Smooth muscle cell (in vitro differentiated cells): Measurements from ENCODE around the gene FIGLA. TPM values are rescaled to one million over a fixed set of nuclear protein-coding genes. Genes with fewer than 3 reads are reported as not detected.

Experiments used
- DNase-seq: peaks from one replicate; lab custom pipeline; 2025; ENCODE audit not compliant: unreplicated experiment; lab: John Stamatoyannopoulos, UW
- H2AFZ ChIP-seq: fragments of 200-600 bp; sonication (generic); 2 replicates; pipeline ENCODE4 v1.6.0; 2016; ENCODE audit warnings: antibody characterized with exemption, low read depth, mild to moderate bottlenecking
- H3F3A ChIP-seq: fragments of 200-600 bp; sonication (generic); 2 replicates; pipeline ENCODE4 v1.6.0; 2017; ENCODE audit warnings: antibody characterized with exemption, low read depth
- H3K27ac ChIP-seq: fragments of 200-600 bp; sonication (generic); 2 replicates; pipeline ENCODE4 v1.5.1; 2016; ENCODE audit warnings: low read depth, mild to moderate bottlenecking
- H3K27me3 ChIP-seq: fragments of 200-600 bp; sonication (generic); 2 replicates; pipeline ENCODE4 v1.6.1; 2016; ENCODE audit warnings: low read depth, mild to moderate bottlenecking
- H3K36me3 ChIP-seq: fragments of 200-600 bp; sonication (generic); 2 replicates; pipeline ENCODE4 v1.5.1; 2016; ENCODE audit warnings: low read depth
- H3K4me1 ChIP-seq: fragments of 200-600 bp; sonication (generic); 2 replicates; pipeline ENCODE4 v1.5.1; 2016; ENCODE audit warnings: low read depth
- H3K4me2 ChIP-seq: fragments of 200-600 bp; sonication (generic); 2 replicates; pipeline ENCODE4 v1.6.0; 2016; ENCODE audit warnings: mild to moderate bottlenecking
- H3K4me3 ChIP-seq: fragments of 200-600 bp; sonication (generic); 2 replicates; pipeline ENCODE4 v1.5.1; 2016; ENCODE audit warnings: mild to moderate bottlenecking
- H3K79me2 ChIP-seq: fragments of 200-600 bp; sonication (generic); 2 replicates; pipeline ENCODE4 v1.6.0; 2016; ENCODE audit warnings: low read depth, mild to moderate bottlenecking
- H3K9ac ChIP-seq: fragments of 200-600 bp; sonication (generic); 2 replicates; pipeline ENCODE4 v1.6.0; 2016; ENCODE audit warnings: low read depth
- H3K9me3 ChIP-seq: fragments of 200-600 bp; sonication (generic); replicated peaks from 2 replicates; pipeline ENCODE4 v1.5.1; 2016; ENCODE audit warnings: low read depth
- H4K20me1 ChIP-seq: fragments of 200-600 bp; sonication (generic); 2 replicates; pipeline ENCODE4 v1.6.0; 2016; ENCODE audit warnings: low read depth
- CTCF ChIP-seq: fragments of 200-600 bp; sonication (generic); IDR thresholded peaks from 2 replicates; pipeline ENCODE4 v1.5.1; 2017; ENCODE audit warnings: borderline replicate concordance, mild to moderate bottlenecking, antibody characterized with exemption; ENCODE audit not compliant: insufficient read depth, poor library complexity, severe bottlenecking
- WGBS: methylation state at CpG from one replicate; pipeline ENCODE4 v1.1.7; 2016; ENCODE audit warnings: low lambda C conversion rate; 5-methylcytosine and 5-hydroxymethylcytosine counted together
- polyA plus RNA-seq: library from polyadenylated mRNA; unstranded; fragments of >200 nt; fragmentation: Nextera tagmentation; extraction: Ambion mirVana; gene quantifications from 2 replicates; pipeline ENCODE4 v1.2.1, GENCODE V29; 2016
- total RNA-seq: library from RNA; depleted of rRNA; stranded (reverse); fragments of >200 nt; gene quantifications from 2 replicates; pipeline ENCODE4 v1.2.3, GENCODE V29; 2014

FIGLA gene
- total and polyA plus RNA-seq, 2 experiments from 2014 or later: not detected

GRCh38 chr2:70776266-70776665 lies 14.2 kb downstream of the FIGLA start:
- H3K4me3 ChIP-seq: no peak overlapping the region
- no peak for TF ChIP-seq CTCF
- no peak overlapping the region for H3K9ac ChIP-seq
- H3K36me3 ChIP-seq: no peaks in the 10 kb centered on the region
- no peak overlapping the region for H3K4me2 ChIP-seq
- no peaks in the 10 kb centered on the region for H3K9me3 ChIP-seq
- no peaks in the 10 kb centered on the region for H3K79me2 ChIP-seq
- H3K4me1 ChIP-seq: peaks cover 8% of the 10 kb centered on the region
- no peak overlapping the region for H2AFZ ChIP-seq
- peaks cover 10% of the 10 kb centered on the region for H3F3A ChIP-seq
- no peak for DNase-seq
- no peak overlapping the region for H3K27ac ChIP-seq
- no peaks in the 10 kb centered on the region for H4K20me1 ChIP-seq
- WGBS: 94% methylated on average over 3 of the region's 3 CpGs
- no peaks in the 10 kb centered on the region for H3K27me3 ChIP-seq

- Histone ChIP-seq H3K9me3 (no peaks in the 10 kb centered on the region), H3K9ac (no peak overlapping the region), H3K4me1 (peaks cover 8% of the 10 kb centered on the region), H3F3A (peaks cover 7% of the 10 kb centered on the region), H3K79me2 (no peaks in the 10 kb centered on the region), H3K4me2 (no peak overlapping the region), H3K27ac (no peak overlapping the region), H3K36me3 (no peaks in the 10 kb centered on the region), H2AFZ (no peak overlapping the region), H3K4me3 (no peak overlapping the region), H4K20me1 (no peaks in the 10 kb centered on the region), H3K27me3 (no peaks in the 10 kb centered on the region)
- 40% methylated on average over 2 of the region's 2 CpGs for WGBS
- no peak for DNase-seq
- TF ChIP-seq CTCF: no peak
These were observed 15.3 kb downstream of the FIGLA start for GRCh38 chr2:70775141-70775540.

GRCh38 chr2:70772486-70773155 lies 17.8 kb downstream of the FIGLA start:
- Histone ChIP-seq H3K27ac (no peak overlapping the region), H3K9me3 (no peaks in the 10 kb centered on the region), H3K27me3 (peaks cover 12% of the 10 kb centered on the region), H3K4me2 (no peak overlapping the region), H2AFZ (no peak overlapping the region), H3F3A (no peaks in the 10 kb centered on the region), H3K9ac (no peak overlapping the region), H3K79me2 (no peaks in the 10 kb centered on the region), H3K4me3 (no peak overlapping the region), H3K4me1 (no peaks in the 10 kb centered on the region), H3K36me3 (no peaks in the 10 kb centered on the region), H4K20me1 (no peaks in the 10 kb centered on the region)
- DNase-seq: no peak
- TF ChIP-seq CTCF: no peak
- WGBS: 71% methylated on average over 2 of the region's 2 CpGs

GRCh38 chr2:70771446-70771845 lies 19.0 kb downstream of the FIGLA start:
- DNase-seq: no peak
- 66% methylated on average over 2 of the region's 2 CpGs for WGBS

More at GRCh38 chr2:70771446-70771845, 19.0 kb downstream of the FIGLA start:
- Histone ChIP-seq H3K4me3 (no peak overlapping the region), H4K20me1 (no peaks in the 10 kb centered on the region), H3K79me2 (no peaks in the 10 kb centered on the region), H3F3A (no peaks in the 10 kb centered on the region), H3K4me2 (no peak overlapping the region), H2AFZ (no peak overlapping the region), H3K9me3 (no peaks in the 10 kb centered on the region), H3K27me3 (peaks cover 24% of the 10 kb centered on the region), H3K4me1 (peaks cover 3% of the 10 kb centered on the region), H3K27ac (no peak overlapping the region), H3K36me3 (no peaks in the 10 kb centered on the region), H3K9ac (no peak overlapping the region)
- no peak for TF ChIP-seq CTCF
